CD4-positive, alpha-beta memory T cell (primary cell): Measurements from ENCODE around the gene CREB3. TPM values are rescaled to one million over a fixed set of nuclear protein-coding genes. Genes with fewer than 3 reads are reported as not detected.

ENCODE experiments used
- CTCF ChIA-PET: fragments of 350-600 bp; sonication (Branson Sonifier 250); formaldehyde crosslinking; loops from one replicate; lab custom pipeline; 2021; ENCODE audit warnings: inconsistent platforms; ENCODE audit not compliant: partially characterized antibody; lab: Charles Lee
- POLR2A ChIA-PET: fragments of 350-600 bp; sonication (Branson Sonifier 250); formaldehyde crosslinking; loops from one replicate; lab custom pipeline; 2021; ENCODE audit not compliant: partially characterized antibody; lab: Charles Lee
- DNase-seq, 5 donors: peaks; one replicate each; pipeline versions ENCODE4 v3.0.0 to v3.0.0-alpha.2; 2020 to 2022; ENCODE audit warnings: mixed read lengths in 1 of 5
- H3K27ac ChIP-seq: one replicate; pipeline ENCODE4 v1.7.0; 2013; ENCODE audit warnings: low read depth, low read length
- H3K27me3 ChIP-seq: 2 replicates; pipeline ENCODE4 v1.7.0; 2013; ENCODE audit warnings: mild to moderate bottlenecking, low read length, moderate library complexity; ENCODE audit not compliant: insufficient read depth
- H3K36me3 ChIP-seq: 2 replicates; pipeline ENCODE4 v1.7.0; 2013; ENCODE audit warnings: mild to moderate bottlenecking, low read length, moderate library complexity; ENCODE audit not compliant: insufficient read depth
- H3K4me1 ChIP-seq: 2 replicates; pipeline ENCODE4 v1.7.0; 2013; ENCODE audit warnings: mild to moderate bottlenecking, low read length, moderate library complexity; ENCODE audit not compliant: insufficient read depth
- H3K4me3 ChIP-seq, 2 donors: one replicate each; pipeline ENCODE4 v1.7.0; 2013; ENCODE audit warnings: low read length in 2 of 2, mild to moderate bottlenecking in 1 of 2
- H3K9me3 ChIP-seq, 2 donors: one replicate each; pipeline ENCODE4 v1.7.0; 2013; ENCODE audit warnings: low read length in 2 of 2, control low read depth in 1 of 2; ENCODE audit not compliant: control insufficient read depth in 1 of 2
- H3K27ac Mint-ChIP-seq, 7 donors: one replicate each; pipeline ENCODE4 v1.8.0; 2020 to 2021; ENCODE audit warnings: mixed read lengths in 7 of 7, mild to moderate bottlenecking in 6 of 7, inconsistent platforms in 3 of 7, moderate library complexity in 3 of 7
- H3K27me3 Mint-ChIP-seq, 2 donors: one replicate each; pipeline ENCODE4 v1.8.0; 2020 to 2021; ENCODE audit warnings: mixed read lengths in 2 of 2
- H3K36me3 Mint-ChIP-seq, 2 donors: one replicate each; pipeline ENCODE4 v1.8.0; 2020 to 2021; ENCODE audit warnings: mixed read lengths in 2 of 2, inconsistent platforms in 1 of 2, mild to moderate bottlenecking in 1 of 2
- H3K4me1 Mint-ChIP-seq, 4 donors: one replicate each; pipeline ENCODE4 v1.8.0; 2020 to 2021; ENCODE audit warnings: mixed read lengths in 4 of 4, mild to moderate bottlenecking in 1 of 4
- H3K4me3 Mint-ChIP-seq, 8 donors: one replicate each; pipeline ENCODE4 v1.8.0; 2020 to 2021; ENCODE audit warnings: mixed read lengths in 8 of 8, mild to moderate bottlenecking in 7 of 8, moderate library complexity in 6 of 8, inconsistent platforms in 3 of 8
- H3K9me3 Mint-ChIP-seq, 8 donors: one replicate each; pipeline ENCODE4 v1.8.0; 2020 to 2021; ENCODE audit warnings: mixed read lengths in 8 of 8, mild to moderate bottlenecking in 5 of 8, inconsistent platforms in 3 of 8, moderate library complexity in 1 of 8
- intact Hi-C: fragments of 100-400 bp; cut with micrococcal nuclease; formaldehyde crosslinking; loops from one replicate; pipeline ENCODE4 v1.15.1; 2023
- polyA plus RNA-seq, 2 donors: library from polyadenylated mRNA; unstranded; fragments of 300-500 nt; fragmentation: Illumina TruSeq; gene quantifications; one replicate each; pipeline ENCODE4 v1.2.3, GENCODE V29; 2021
- total RNA-seq, 2 experiments: library from RNA; stranded (reverse); gene quantifications; one replicate each; pipeline ENCODE4 v1.2.3, GENCODE V29; 2021

CREB3 gene
- total and polyA plus RNA-seq, 4 experiments from 2014 or later, result 24.8 to 59.7 (median 35.3) TPM

GRCh38 chr9:35771943-35772342 lies 39.5 kb downstream of the CREB3 start:
- H3K36me3 Mint-ChIP-seq, result peaks cover 0 to 2% of the 10 kb centered on the region in 2 donors
- H3K4me1 Mint-ChIP-seq, result peaks cover 0 to 10% (median 6%) of the 10 kb centered on the region in 4 donors
- H3K9me3 Mint-ChIP-seq, result no peaks in the 10 kb centered on the region
- no peak for DNase-seq
- Histone ChIP-seq H3K27ac (no peak overlapping the region), H3K4me3 (no peak overlapping the region), H3K27me3 (no peaks in the 10 kb centered on the region), H3K9me3 (no peaks in the 10 kb centered on the region), H3K4me1 (peaks cover 3% of the 10 kb centered on the region), H3K36me3 (no peaks in the 10 kb centered on the region)
- ChIA-PET CTCF (interaction anchor here (0.9 to 3.8 kb wide), 6 partner anchors 15 to 131 kb away, joined by 3 to 25 read pairs (median 3); partner anchors contain the start of gene ARHGEF39), POLR2A (no interaction called here)
- H3K27me3 Mint-ChIP-seq, result no peaks in the 10 kb centered on the region
- no peak overlapping the region for H3K27ac Mint-ChIP-seq
- intact Hi-C loops, result no loop called here
- no peak overlapping the region for H3K4me3 Mint-ChIP-seq

- CTCF ChIA-PET, result interaction anchor here (0.7 to 2.1 kb wide), 6 partner anchors 15 to 108 kb away, joined by 3 to 5 read pairs (median 4); no protein-coding TSS in a partner anchor
- Histone ChIP-seq H3K4me1 (peaks cover 3% of the 10 kb centered on the region), H3K27ac (no peak overlapping the region), H3K9me3 (no peaks in the 10 kb centered on the region), H3K4me3 (no peak overlapping the region), H3K27me3 (no peaks in the 10 kb centered on the region), H3K36me3 (no peaks in the 10 kb centered on the region)
- H3K27me3 Mint-ChIP-seq, result no peaks in the 10 kb centered on the region
- H3K4me1 Mint-ChIP-seq, result peaks cover 0 to 5% (median 3%) of the 10 kb centered on the region in 4 donors
- intact Hi-C loops, result no loop called here
- peaks cover 5 to 11% of the 10 kb centered on the region in 2 donors for H3K36me3 Mint-ChIP-seq
- no peak for DNase-seq
- peak overlapping the region in 1 of 8 donors; percentile 18 for H3K4me3 Mint-ChIP-seq
- peak overlapping the region in 3 of 7 donors; percentile 62 to 72 (median 69) for H3K27ac Mint-ChIP-seq
- no peaks in the 10 kb centered on the region for H3K9me3 Mint-ChIP-seq
- POLR2A ChIA-PET, result no interaction called here
Observed at GRCh38 chr9:35774907-35775635, 42.6 kb downstream of the CREB3 start.

GRCh38 chr9:35776018-35776417 lies 43.6 kb downstream of the CREB3 start:
- Histone ChIP-seq H3K4me3 (no peak overlapping the region), H3K27ac (no peak overlapping the region), H3K4me1 (no peaks in the 10 kb centered on the region), H3K9me3 (no peaks in the 10 kb centered on the region), H3K27me3 (no peaks in the 10 kb centered on the region), H3K36me3 (no peaks in the 10 kb centered on the region)
- H3K36me3 Mint-ChIP-seq, result peaks cover 11 to 16% of the 10 kb centered on the region in 2 donors
- intact Hi-C loops, result no loop called here
- no peak for DNase-seq
- no peaks in the 10 kb centered on the region for H3K9me3 Mint-ChIP-seq
- no peak overlapping the region for H3K4me3 Mint-ChIP-seq
- H3K4me1 Mint-ChIP-seq, result peaks cover 0 to 5% (median 4%) of the 10 kb centered on the region in 4 donors
- H3K27ac Mint-ChIP-seq, result peak overlapping the region in 1 of 7 donors; percentile 70
- H3K27me3 Mint-ChIP-seq, result no peaks in the 10 kb centered on the region
- ChIA-PET POLR2A (no interaction called here), CTCF (interaction anchor here (1.0 to 2.1 kb wide), 4 partner anchors 14 to 82 kb away, joined by 3 to 5 read pairs (median 4); no protein-coding TSS in a partner anchor)

- Mint-ChIP-seq H3K4me3 (no peak overlapping the region), H3K9me3 (peaks cover 0 to 2% (median 0%) of the 10 kb centered on the region in 8 donors), H3K4me1 (peaks cover 0 to 5% (median 4%) of the 10 kb centered on the region in 4 donors), H3K27me3 (no peaks in the 10 kb centered on the region), H3K36me3 (peaks cover 15 to 19% of the 10 kb centered on the region in 2 donors), H3K27ac (no peak overlapping the region)
- no peaks in the 10 kb centered on the region for H3K9me3 ChIP-seq
- H3K4me3 ChIP-seq, result no peak overlapping the region
- ChIA-PET POLR2A (no interaction called here), CTCF (interaction anchor here (2.2 kb wide), 1 partner anchor 12 kb away, joined by 11 read pairs; no protein-coding TSS in a partner anchor)
- H3K4me1 ChIP-seq, result no peaks in the 10 kb centered on the region
- intact Hi-C loops, result no loop called here
- peaks cover 3% of the 10 kb centered on the region for H3K36me3 ChIP-seq
- no peak overlapping the region for H3K27ac ChIP-seq
- no peaks in the 10 kb centered on the region for H3K27me3 ChIP-seq
- no peak for DNase-seq
Observed at GRCh38 chr9:35778496-35778895, 46.0 kb downstream of the CREB3 start.

- intact Hi-C loops, result no loop called here
- CTCF ChIA-PET, result interaction anchor here (1.2 kb wide), 1 partner anchor 9 kb away, joined by 6 read pairs; no protein-coding TSS in a partner anchor
- H3K4me1 ChIP-seq, result no peaks in the 10 kb centered on the region
- Mint-ChIP-seq H3K9me3 (peaks cover 0 to 2% (median 0%) of the 10 kb centered on the region in 8 donors), H3K4me3 (no peak overlapping the region), H3K27me3 (no peaks in the 10 kb centered on the region), H3K27ac (no peak overlapping the region), H3K36me3 (peaks cover 33 to 36% of the 10 kb centered on the region in 2 donors), H3K4me1 (peaks cover 0 to 5% (median 3%) of the 10 kb centered on the region in 4 donors)
- POLR2A ChIA-PET, result no interaction called here
- no peak overlapping the region for H3K4me3 ChIP-seq
- no peak for DNase-seq
- H3K27ac ChIP-seq, result no peak overlapping the region
- H3K9me3 ChIP-seq, result no peaks in the 10 kb centered on the region
- no peaks in the 10 kb centered on the region for H3K27me3 ChIP-seq
- H3K36me3 ChIP-seq, result peaks cover 6% of the 10 kb centered on the region
Observed at GRCh38 chr9:35781066-35781465, 48.6 kb downstream of the CREB3 start.

GRCh38 chr9:35783418-35783817 lies 51.0 kb downstream of the CREB3 start:
- H3K4me3 Mint-ChIP-seq, result no peak overlapping the region
- H3K27me3 ChIP-seq, result no peaks in the 10 kb centered on the region
- no peak overlapping the region for H3K27ac ChIP-seq
- no peak for DNase-seq
- no peaks in the 10 kb centered on the region for H3K9me3 ChIP-seq
- no peaks in the 10 kb centered on the region for H3K27me3 Mint-ChIP-seq
- CTCF ChIA-PET, result no interaction called here
- POLR2A ChIA-PET, result interaction anchor here (0.7 kb wide), 1 partner anchor 408 kb away, joined by 3 read pairs; no protein-coding TSS in a partner anchor
- peaks cover 0 to 3% (median 3%) of the 10 kb centered on the region in 4 donors for H3K4me1 Mint-ChIP-seq
- H3K36me3 ChIP-seq, result peaks cover 13% of the 10 kb centered on the region
- no peak overlapping the region for H3K4me3 ChIP-seq
- no peaks in the 10 kb centered on the region for H3K4me1 ChIP-seq
- peaks cover 0 to 2% (median 0%) of the 10 kb centered on the region in 8 donors for H3K9me3 Mint-ChIP-seq
- H3K36me3 Mint-ChIP-seq, result peaks cover 43 to 48% of the 10 kb centered on the region in 2 donors
- intact Hi-C loops, result no loop called here
- no peak overlapping the region for H3K27ac Mint-ChIP-seq
